HEK293 (cell line): ENCODE results near the gene WDR43.

Experiments used
- CTCF ChIA-PET: fragments of 350-600 bp; formaldehyde crosslinking; extraction: SDS; loops from one replicate; lab custom pipeline; 2021; ENCODE audit warnings: antibody characterized with exemption; lab: Yijun Ruan, JAX
- POLR2A ChIA-PET: fragments of 300-600 bp; formaldehyde crosslinking; extraction: SDS; loops from one replicate; lab custom pipeline; 2020; ENCODE audit warnings: antibody characterized with exemption, inconsistent platforms; lab: Yijun Ruan, JAX
- H3K27ac ChIP-seq: fragments of 200-500 bp; sonication (Bioruptor generic); 2 replicates; pipeline ENCODE4 v1.5.1; 2014; ENCODE audit warnings: low read depth, low read length, control low read depth, inconsistent platforms; ENCODE audit errors: extremely low read depth
- H3K36me3 ChIP-seq, 2 experiments: fragments of 200-500 bp in 1 of 2; sonication (Bioruptor generic) in 1 of 2; 1 replicate in 1 of 2; 2 replicates in 1 of 2; pipeline ENCODE4 v1.5.1; 2014 to 2017; ENCODE audit warnings: inconsistent platforms in 2 of 2, low read length in 2 of 2; ENCODE audit not compliant: control insufficient read depth in 2 of 2, insufficient read depth in 1 of 2
- H3K4me1 ChIP-seq: fragments of 200-500 bp; sonication (Bioruptor generic); 2 replicates; pipeline ENCODE4 v1.5.1; 2014; ENCODE audit warnings: mild to moderate bottlenecking, low read length, inconsistent platforms; ENCODE audit not compliant: control insufficient read depth, insufficient read depth
- H3K4me3 ChIP-seq: 2 replicates; pipeline ENCODE4 v1.5.1; 2011; ENCODE audit warnings: low read depth, mild to moderate bottlenecking, control low read depth, low read length, moderate library complexity
- H3K9me3 ChIP-seq: fragments of 200-500 bp; sonication (Bioruptor generic); 2 replicates; pipeline ENCODE4 v1.5.1; 2014; ENCODE audit warnings: low read depth, low read length, inconsistent platforms; ENCODE audit not compliant: control insufficient read depth, insufficient read depth
- HOXC10 ChIP-seq: sonication (generic); formaldehyde crosslinking; IDR thresholded peaks from 2 replicates; pipeline ENCODE4 v1.8.1; 2023; ENCODE audit warnings: mild to moderate bottlenecking, missing genetic modification reagents
- KLF7 ChIP-seq: fragments of 450-650 bp; formaldehyde crosslinking; IDR thresholded peaks from 2 replicates; pipeline ENCODE4 v1.5.1; 2016; ENCODE audit warnings: missing biosample characterization, missing genetic modification characterization, borderline replicate concordance
- KLF8 ChIP-seq: fragments of 450-650 bp; formaldehyde crosslinking; IDR thresholded peaks from 2 replicates; pipeline ENCODE4 v1.5.1; 2016; ENCODE audit warnings: missing biosample characterization, missing genetic modification characterization
- OSR2 ChIP-seq: fragments of 450-650 bp; formaldehyde crosslinking; IDR thresholded peaks from 2 replicates; pipeline ENCODE4 v1.5.1; 2016; ENCODE audit warnings: missing biosample characterization, missing genetic modification characterization
- PRDM4 ChIP-seq: fragments of 450-650 bp; formaldehyde crosslinking; IDR thresholded peaks from 2 replicates; pipeline ENCODE4 v1.5.1; 2017; ENCODE audit warnings: missing biosample characterization, missing genetic modification characterization
- RBAK ChIP-seq: fragments of 450-650 bp; formaldehyde crosslinking; IDR thresholded peaks from 2 replicates; pipeline ENCODE4 v1.5.1; 2016; ENCODE audit warnings: missing biosample characterization, missing genetic modification characterization
- SCRT1 ChIP-seq: fragments of 450-650 bp; formaldehyde crosslinking; IDR thresholded peaks from 2 replicates; pipeline ENCODE4 v1.5.1; 2016; ENCODE audit warnings: missing biosample characterization, missing genetic modification characterization, borderline replicate concordance
- SP7 ChIP-seq: fragments of 450-650 bp; formaldehyde crosslinking; IDR thresholded peaks from 2 replicates; pipeline ENCODE4 v1.5.1; 2016; ENCODE audit warnings: missing biosample characterization, missing genetic modification characterization
- ZBTB1 ChIP-seq: fragments of 450-650 bp; formaldehyde crosslinking; IDR thresholded peaks from 2 replicates; pipeline ENCODE4 v1.5.1; 2016; ENCODE audit warnings: missing biosample characterization, missing genetic modification characterization
- ZFHX2 ChIP-seq: fragments of 450-650 bp; formaldehyde crosslinking; conservative IDR thresholded peaks from 2 replicates; pipeline ENCODE4 v1.5.1; 2016; ENCODE audit warnings: missing biosample characterization, missing genetic modification characterization
- ZNF138 ChIP-seq: fragments of 450-650 bp; formaldehyde crosslinking; IDR thresholded peaks from 2 replicates; pipeline ENCODE4 v1.5.1; 2016; ENCODE audit warnings: missing biosample characterization, missing genetic modification characterization, borderline replicate concordance
- ZNF146 ChIP-seq: fragments of 450-650 bp; formaldehyde crosslinking; IDR thresholded peaks from 2 replicates; pipeline ENCODE4 v1.5.1; 2016; ENCODE audit warnings: missing biosample characterization, missing genetic modification characterization
- ZNF2 ChIP-seq: fragments of 450-650 bp; formaldehyde crosslinking; IDR thresholded peaks from 2 replicates; pipeline ENCODE4 v1.5.1; 2016; ENCODE audit warnings: missing biosample characterization, missing genetic modification characterization
- ZNF211 ChIP-seq: fragments of 450-650 bp; formaldehyde crosslinking; IDR thresholded peaks from 2 replicates; pipeline ENCODE4 v1.5.1; 2016; ENCODE audit warnings: low read depth, missing biosample characterization, missing genetic modification characterization
- ZNF239 ChIP-seq: fragments of 450-650 bp; formaldehyde crosslinking; IDR thresholded peaks from 2 replicates; pipeline ENCODE4 v1.5.1; 2016; ENCODE audit warnings: missing biosample characterization, missing genetic modification characterization
- ZNF292 ChIP-seq: fragments of 450-650 bp; formaldehyde crosslinking; IDR thresholded peaks from 2 replicates; pipeline ENCODE4 v1.5.1; 2016; ENCODE audit warnings: low read depth, missing biosample characterization, missing genetic modification characterization, borderline replicate concordance
- ZNF311 ChIP-seq: fragments of 450-650 bp; formaldehyde crosslinking; IDR thresholded peaks from 2 replicates; pipeline ENCODE4 v1.5.1; 2017; ENCODE audit warnings: missing biosample characterization, missing genetic modification characterization, borderline replicate concordance
- ZNF404 ChIP-seq: fragments of 450-650 bp; formaldehyde crosslinking; IDR thresholded peaks from 2 replicates; pipeline ENCODE4 v1.5.1; 2017; ENCODE audit warnings: missing biosample characterization, missing genetic modification characterization
- ZNF654 ChIP-seq: fragments of 450-650 bp; formaldehyde crosslinking; IDR thresholded peaks from 2 replicates; pipeline ENCODE4 v1.5.1; 2016; ENCODE audit warnings: low read depth, missing biosample characterization, missing genetic modification characterization
- ZNF658 ChIP-seq: fragments of 450-650 bp; formaldehyde crosslinking; IDR thresholded peaks from 2 replicates; pipeline ENCODE4; 2016; ENCODE audit warnings: missing biosample characterization, missing genetic modification characterization
- ZNF664 ChIP-seq: fragments of 450-650 bp; formaldehyde crosslinking; IDR thresholded peaks from 2 replicates; pipeline ENCODE4 v1.5.1; 2016; ENCODE audit warnings: missing biosample characterization, missing genetic modification characterization
- ZNF670 ChIP-seq: fragments of 450-650 bp; formaldehyde crosslinking; IDR thresholded peaks from 2 replicates; pipeline ENCODE4 v1.5.1; 2016; ENCODE audit warnings: missing biosample characterization, missing genetic modification characterization, low read depth
- ZNF792 ChIP-seq: fragments of 450-650 bp; formaldehyde crosslinking; IDR thresholded peaks from 2 replicates; pipeline ENCODE4 v1.5.1; 2016; ENCODE audit warnings: missing biosample characterization, missing genetic modification characterization
- TF ChIP-seq, protein P1 (sequence below): fragments of 450-650 bp; formaldehyde crosslinking; IDR thresholded peaks from 2 replicates; pipeline ENCODE4 v1.5.1; 2017; ENCODE audit warnings: missing biosample characterization, mild to moderate bottlenecking, missing genetic modification characterization, moderate library complexity
- TF ChIP-seq, protein P2 (sequence below): fragments of 450-650 bp; formaldehyde crosslinking; IDR thresholded peaks from 2 replicates; pipeline ENCODE4 v1.5.1; 2017; ENCODE audit warnings: missing biosample characterization, missing genetic modification characterization

The WDR43 gene

DNA sequence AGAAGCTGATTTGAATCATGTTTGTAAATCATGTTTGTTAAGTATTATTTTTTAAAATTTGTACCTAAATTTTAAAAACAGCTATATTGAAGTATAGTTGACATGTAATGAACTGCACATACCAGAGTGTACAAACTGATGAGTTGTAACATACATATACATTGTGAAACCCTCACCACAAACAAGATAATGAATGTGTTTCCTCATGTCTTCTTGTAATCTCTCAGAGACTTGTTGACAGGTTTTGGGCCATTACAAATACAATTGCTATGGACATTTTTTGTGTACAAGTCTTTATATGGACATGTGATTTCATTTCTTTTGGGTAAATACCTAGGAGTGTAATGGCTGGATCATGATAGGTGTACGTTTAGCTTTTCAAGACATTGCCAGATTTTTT, 21.5 kb downstream of the WDR43 start (continued):
- TF ChIP-seq PRDM4 (tag by site-specific recombination) (no peak), ZNF138 (tag by site-specific recombination) (no peak), ZBTB1 (tag by site-specific recombination) (no peak), ZNF792 (no peak), ZNF404 (no peak), ZFHX2 (no peak), SCRT1 (tag by site-specific recombination) (no peak), ZNF2 (tag by site-specific recombination) (no peak), RBAK (no peak), HOXC10 (CRISPR knock-in tag) (no peak), KLF7 (tag by site-specific recombination) (no peak)

DNA sequence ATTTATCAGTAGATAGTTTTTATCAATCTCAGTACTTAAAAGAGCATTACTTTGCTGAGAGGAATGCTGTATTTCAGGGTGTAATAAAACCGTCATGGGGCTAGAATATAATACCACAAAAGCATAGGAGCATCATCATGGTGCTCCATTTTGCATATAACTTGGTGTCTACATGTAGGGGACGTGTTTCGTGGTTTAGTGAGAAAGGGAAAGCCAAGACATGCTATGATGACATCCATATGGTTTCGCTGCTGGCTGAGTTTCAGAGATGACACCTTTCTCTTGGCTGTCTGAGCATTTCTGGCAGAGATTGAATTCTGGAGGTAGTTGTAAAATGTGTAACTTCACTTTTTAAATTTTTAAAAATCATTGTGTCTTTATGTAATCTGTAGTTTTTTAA, 32.4 kb downstream of the WDR43 start:
- CTCF ChIA-PET: no interaction called here
- POLR2A ChIA-PET: no interaction called here
- H3K9me3 ChIP-seq: no peaks in the 10 kb centered on the region
- no peak overlapping the region for H3K4me3 ChIP-seq
- H3K27ac ChIP-seq: no peak overlapping the region
- peaks cover 77 to 98% of the 10 kb centered on the region in 2 experiments for H3K36me3 ChIP-seq
- TF ChIP-seq, protein P1, sequence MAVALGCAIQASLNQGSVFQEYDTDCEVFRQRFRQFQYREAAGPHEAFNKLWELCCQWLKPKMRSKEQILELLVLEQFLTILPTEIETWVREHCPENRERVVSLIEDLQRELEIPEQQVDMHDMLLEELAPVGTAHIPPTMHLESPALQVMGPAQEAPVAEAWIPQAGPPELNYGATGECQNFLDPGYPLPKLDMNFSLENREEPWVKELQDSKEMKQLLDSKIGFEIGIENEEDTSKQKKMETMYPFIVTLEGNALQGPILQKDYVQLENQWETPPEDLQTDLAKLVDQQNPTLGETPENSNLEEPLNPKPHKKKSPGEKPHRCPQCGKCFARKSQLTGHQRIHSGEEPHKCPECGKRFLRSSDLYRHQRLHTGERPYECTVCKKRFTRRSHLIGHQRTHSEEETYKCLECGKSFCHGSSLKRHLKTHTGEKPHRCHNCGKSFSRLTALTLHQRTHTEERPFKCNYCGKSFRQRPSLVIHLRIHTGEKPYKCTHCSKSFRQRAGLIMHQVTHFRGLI: no peak
- no peak for TF ChIP-seq ZNF292
- TF ChIP-seq ZNF211 (tag by site-specific recombination): no peak
- TF ChIP-seq ZNF670 (tag by site-specific recombination): no peak
- TF ChIP-seq SCRT1 (tag by site-specific recombination): no peak
- no peak for TF ChIP-seq ZNF239
- no peak for TF ChIP-seq OSR2 (tag by site-specific recombination)
- TF ChIP-seq ZNF311 (tag by site-specific recombination): no peak
- TF ChIP-seq, all 188 proteins: peak for 0
- no peaks in the 10 kb centered on the region for H3K4me1 ChIP-seq

GRCh38 chr2:28927469-28927868, 33.0 kb downstream of the WDR43 start:
- Histone ChIP-seq H3K4me3 (no peak overlapping the region), H3K36me3 (peaks cover 80 to 99% of the 10 kb centered on the region in 2 experiments), H3K27ac (no peak overlapping the region), H3K9me3 (no peaks in the 10 kb centered on the region), H3K4me1 (no peaks in the 10 kb centered on the region)
- no peak for TF ChIP-seq ZNF146 (tag by site-specific recombination)
- TF ChIP-seq ZNF658 (tag by site-specific recombination): no peak
- no peak for TF ChIP-seq SP7 (tag by site-specific recombination)
- no peak for TF ChIP-seq ZNF654
- no peak for TF ChIP-seq KLF8
- no peak for TF ChIP-seq ZNF664 (tag by site-specific recombination)
- TF ChIP-seq, protein P2, sequence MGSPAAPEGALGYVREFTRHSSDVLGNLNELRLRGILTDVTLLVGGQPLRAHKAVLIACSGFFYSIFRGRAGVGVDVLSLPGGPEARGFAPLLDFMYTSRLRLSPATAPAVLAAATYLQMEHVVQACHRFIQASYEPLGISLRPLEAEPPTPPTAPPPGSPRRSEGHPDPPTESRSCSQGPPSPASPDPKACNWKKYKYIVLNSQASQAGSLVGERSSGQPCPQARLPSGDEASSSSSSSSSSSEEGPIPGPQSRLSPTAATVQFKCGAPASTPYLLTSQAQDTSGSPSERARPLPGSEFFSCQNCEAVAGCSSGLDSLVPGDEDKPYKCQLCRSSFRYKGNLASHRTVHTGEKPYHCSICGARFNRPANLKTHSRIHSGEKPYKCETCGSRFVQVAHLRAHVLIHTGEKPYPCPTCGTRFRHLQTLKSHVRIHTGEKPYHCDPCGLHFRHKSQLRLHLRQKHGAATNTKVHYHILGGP: no peak
- CTCF ChIA-PET: no interaction called here
- POLR2A ChIA-PET: no interaction called here
